GM12891 (cell line): Measurements from ENCODE around the gene TDRD12.
"Not testable (repeated sequence)": the region's sequence is repeated elsewhere in the genome, so short reads cannot be mapped to it uniquely, and the experiment has no call there.

Source experiments
- DNase-seq: peaks from one replicate; pipeline ENCODE4 v3.0.0; 2011; ENCODE audit warnings: low spot score; ENCODE audit not compliant: insufficient read length
- FAIRE-seq: peaks from 2 replicates; lab custom pipeline; 2011; peaks lifted over from hg19 to GRCh38; lab: Jason Lieb, UNC
- PAX5 ChIP-seq: IDR thresholded peaks from 2 replicates; pipeline ENCODE4 v1.6.1; 2011; ENCODE audit warnings: low read length, moderate library complexity, mild to moderate bottlenecking; ENCODE audit not compliant: insufficient read depth, severe bottlenecking
- POLR2A ChIP-seq: IDR thresholded peaks from 2 replicates; pipeline ENCODE4 v1.6.1; 2011; ENCODE audit warnings: low read depth, low read length, control low read depth
- POLR2AphosphoS5 ChIP-seq: IDR thresholded peaks from 2 replicates; pipeline ENCODE4 v1.6.1; 2011; ENCODE audit warnings: low read depth, low read length, control low read depth
- POU2F2 ChIP-seq: IDR thresholded peaks from 2 replicates; pipeline ENCODE4 v1.6.1; 2011; ENCODE audit warnings: low read depth, mild to moderate bottlenecking, control low read depth, low read length, moderate library complexity
- SPI1 ChIP-seq: IDR thresholded peaks from 2 replicates; pipeline ENCODE4 v1.6.1; 2011; ENCODE audit warnings: low read depth, low read length, control low read depth
- TAF1 ChIP-seq: IDR thresholded peaks from 2 replicates; pipeline ENCODE4 v1.6.1; 2011; ENCODE audit warnings: low read depth, low read length, control low read depth

Gene TDRD12

DNA sequence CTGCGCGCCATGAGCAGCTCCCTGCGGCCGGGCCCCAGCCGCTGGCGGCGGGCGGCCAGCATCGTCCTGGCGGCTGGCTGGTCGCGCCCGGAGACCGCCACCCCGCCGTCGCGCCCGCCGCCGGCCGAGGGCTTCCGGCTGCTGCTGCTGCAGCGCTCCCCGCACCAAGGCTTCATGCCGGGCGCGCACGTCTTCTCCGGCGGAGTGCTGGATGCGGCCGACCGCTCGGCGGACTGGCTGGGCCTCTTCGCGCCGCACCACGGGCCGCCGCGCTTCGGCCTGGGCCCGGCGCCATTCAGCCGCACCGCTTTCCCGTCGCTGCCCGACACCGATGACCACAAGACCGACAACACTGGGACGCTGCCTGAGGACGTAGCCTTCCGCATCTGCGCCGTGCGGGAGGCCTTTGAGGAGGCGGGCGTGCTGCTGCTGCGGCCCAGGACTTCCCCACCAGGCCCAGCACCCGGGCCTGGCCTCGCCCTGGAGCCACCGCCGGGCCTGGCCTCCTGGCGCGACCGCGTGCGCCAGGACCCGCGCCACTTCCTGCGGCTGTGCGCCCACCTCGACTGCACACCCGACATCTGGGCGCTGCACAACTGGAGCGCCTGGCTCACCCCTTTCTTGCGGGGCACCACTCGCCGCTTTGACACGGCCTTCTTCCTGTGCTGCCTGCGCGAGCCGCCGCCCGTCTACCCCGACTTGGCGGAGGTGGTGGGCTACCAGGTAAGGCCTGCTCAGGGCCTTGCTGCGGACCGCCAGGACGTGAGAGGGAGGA lies 27.4 kb upstream of the TDRD12 start:
- FAIRE-seq (peak; percentile 56), DNase-seq (peak; percentile 46)
- TF ChIP-seq POLR2A (peak; percentile 52; the same call in 1 of the 2 replicates), TAF1 (peak; percentile 15; the same call in 1 of the 2 replicates), POLR2AphosphoS5 (no peak; the same call in 1 of the 2 replicates), SPI1 (0 out of 2 replicates have a peak, but pooled peaks have one; percentile 28), PAX5 (no peak), POU2F2 (no peak)

DNA sequence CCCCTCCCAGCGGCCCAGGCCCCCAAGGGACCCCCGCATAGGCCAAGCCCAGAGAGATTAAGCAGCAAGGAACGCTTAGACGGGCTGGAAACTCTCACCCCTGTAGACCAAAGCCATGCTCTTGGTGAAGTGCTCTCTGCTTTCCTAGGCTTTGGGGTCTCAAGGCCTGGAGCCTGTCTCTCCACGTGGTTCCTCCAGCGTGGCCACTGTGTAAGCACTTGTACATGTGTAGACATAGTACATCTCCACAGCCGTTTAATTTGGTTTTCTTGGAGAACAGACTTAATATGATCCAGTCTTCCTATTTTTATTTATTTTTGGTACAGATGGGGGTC lies 26.9 kb upstream of the TDRD12 start:
- FAIRE-seq (no peak), DNase-seq (no peak)
- TF ChIP-seq POU2F2, result no peak
- TF ChIP-seq TAF1, result no peak
- no peak for TF ChIP-seq POLR2A
- TF ChIP-seq PAX5, result no peak
- TF ChIP-seq POLR2AphosphoS5, result no peak
- no peak for TF ChIP-seq SPI1

DNA sequence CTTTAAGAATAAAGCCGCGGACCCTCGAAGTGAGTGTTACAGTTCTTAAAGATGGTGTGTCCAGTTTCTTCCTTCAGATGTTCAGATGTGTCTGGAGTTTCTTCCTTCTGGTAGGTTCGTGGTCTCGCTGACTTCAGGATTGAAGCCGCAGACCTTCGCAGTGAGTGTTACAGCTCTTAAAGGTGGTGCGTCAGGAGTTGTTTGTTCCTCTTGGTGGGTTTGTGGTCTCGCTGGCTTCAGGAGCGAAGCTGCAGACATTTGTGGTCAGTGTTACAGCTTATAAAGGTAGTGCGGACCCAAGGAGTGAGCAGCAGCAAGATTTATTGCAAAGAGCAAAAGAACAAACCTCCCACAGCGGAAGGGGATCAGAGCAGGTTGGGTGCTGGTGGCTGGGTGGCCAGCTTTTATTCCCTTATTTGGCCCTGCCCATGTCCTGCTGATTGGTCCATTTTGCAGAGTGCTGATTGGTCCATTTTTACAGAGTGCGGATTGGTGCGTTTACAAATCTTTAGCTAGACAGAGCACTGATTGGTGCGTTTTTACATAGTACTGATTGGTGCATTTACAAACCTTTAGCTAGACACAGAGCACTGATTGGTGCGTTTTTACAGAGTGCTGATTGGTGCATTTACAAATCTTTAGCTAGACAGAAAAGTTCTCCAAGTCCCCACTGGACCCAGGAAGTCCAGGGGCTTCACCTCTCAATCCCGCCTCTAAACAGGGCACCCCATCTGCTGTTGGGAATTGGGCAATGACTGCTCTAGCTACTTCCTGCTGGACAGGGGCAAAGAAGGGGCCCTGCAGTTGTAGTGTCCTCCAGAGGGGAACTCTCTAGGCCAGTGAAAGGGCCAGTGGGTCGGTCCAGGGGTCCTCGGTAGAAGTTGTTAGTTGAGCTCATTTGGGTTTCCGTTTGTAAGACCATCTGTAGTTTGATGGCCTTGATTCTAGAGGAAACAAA lies 26.1 kb upstream of the TDRD12 start:
- DNase-seq, FAIRE-seq: not testable (repeated sequence)
- peak; percentile 90 for TF ChIP-seq POLR2A
- peak; percentile 57; the same call in 1 of the 2 replicates for TF ChIP-seq TAF1
- TF ChIP-seq POLR2AphosphoS5, result peak; percentile 81

DNA sequence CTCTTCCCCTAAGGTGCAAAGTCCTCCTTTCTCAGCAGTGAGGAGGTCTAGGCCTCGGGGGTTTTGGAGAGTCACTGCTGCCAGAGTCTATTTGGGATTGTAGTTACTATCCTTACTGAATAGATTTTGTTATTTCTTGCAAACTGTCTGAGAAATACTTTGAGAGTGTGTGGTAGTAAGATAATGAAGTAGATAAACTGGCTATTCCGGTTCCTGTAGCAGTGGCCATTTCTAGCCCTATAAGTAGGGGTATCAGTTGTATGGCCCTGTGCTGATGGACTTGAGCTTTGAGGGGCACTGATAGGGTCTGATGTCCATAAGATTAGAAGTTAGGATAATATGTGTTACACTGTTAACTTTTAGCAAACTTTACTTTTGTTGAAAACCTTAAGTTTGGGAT lies 25.3 kb upstream of the TDRD12 start:
- DNase-seq, FAIRE-seq: not testable (repeated sequence)

DNA sequence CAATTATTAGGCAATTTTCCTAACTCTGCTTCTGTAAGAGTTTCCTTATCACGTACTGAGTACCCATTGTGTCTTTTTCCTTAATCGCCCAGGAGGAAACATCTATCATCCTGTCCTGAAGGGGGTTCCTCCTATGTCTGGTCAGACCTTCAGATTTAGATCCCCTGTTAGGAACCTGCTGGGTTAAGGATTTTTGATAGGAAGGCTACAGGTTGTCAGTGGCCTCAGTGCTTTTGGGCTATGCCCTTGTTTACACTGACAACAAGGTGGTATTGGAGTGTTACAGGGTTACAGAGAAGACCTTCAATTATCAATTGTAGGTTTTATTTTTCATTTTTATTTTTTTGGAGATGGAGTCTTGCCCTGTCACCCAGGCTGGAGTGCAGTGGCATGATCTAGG lies 24.7 kb upstream of the TDRD12 start:
- FAIRE-seq, result not testable (repeated sequence)

DNA sequence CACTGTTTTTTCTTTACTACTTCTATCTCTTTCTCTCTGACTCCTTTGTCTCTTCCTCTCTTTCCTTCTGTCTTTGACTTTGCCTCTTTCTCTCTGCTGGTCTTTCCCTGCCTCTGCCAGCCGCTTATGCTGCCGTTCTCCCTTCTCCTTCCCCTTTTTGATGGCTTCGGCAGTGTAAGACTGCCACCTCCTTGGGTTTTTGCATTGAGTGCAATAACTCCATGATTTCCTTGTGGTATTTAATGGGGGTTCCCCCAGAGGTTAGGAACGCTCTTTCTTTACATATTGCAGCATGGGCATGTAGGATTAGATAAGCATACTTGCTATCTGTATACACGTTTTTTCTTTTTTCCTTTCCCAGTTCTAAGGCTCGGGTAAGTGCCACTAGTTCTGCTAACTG lies 24.1 kb upstream of the TDRD12 start:
- DNase-seq, FAIRE-seq: not testable (repeated sequence)

More for the DNA sequence above, 24.7 kb upstream of the TDRD12 start:
- not testable (repeated sequence) for DNase-seq

DNA sequence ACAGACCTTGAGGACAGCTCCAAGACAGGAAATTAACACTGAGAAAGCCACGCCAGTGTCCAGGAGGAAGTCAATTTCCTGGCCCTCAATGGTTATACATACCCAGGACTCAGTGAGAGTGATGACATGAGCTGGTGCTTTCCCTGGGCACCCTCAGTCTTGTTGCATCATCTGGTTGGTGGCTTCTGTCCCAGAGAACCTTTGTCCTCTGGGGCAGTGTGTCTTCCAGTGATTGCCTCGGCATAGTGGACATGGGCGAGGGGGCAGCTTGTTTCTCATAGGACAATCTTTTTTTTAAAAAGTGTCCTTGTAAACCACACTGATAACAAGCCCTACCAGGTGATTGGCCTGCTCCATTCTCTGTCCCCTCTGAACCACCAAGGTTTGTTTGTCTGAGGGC lies 22.8 kb upstream of the TDRD12 start:
- DNase-seq, result not testable (repeated sequence)

DNA sequence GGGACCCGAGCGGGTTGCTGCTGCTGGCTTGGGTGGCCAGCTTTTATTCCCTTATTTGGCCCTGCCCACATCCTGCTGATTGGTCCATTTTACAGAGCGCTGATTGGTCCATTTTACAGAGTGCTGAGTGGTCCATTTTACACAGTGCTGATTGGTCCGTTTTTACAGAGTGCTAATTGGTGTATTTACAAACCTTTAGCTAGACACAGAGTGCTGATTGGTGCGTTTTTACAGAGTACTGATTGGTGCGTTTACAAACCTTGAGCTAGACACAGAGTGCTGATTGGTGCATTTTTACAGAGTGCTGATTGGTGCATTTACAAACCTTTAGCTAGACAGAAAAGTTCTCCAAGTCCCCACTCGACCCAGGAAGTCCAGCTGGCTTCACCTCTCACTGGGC lies 19.4 kb upstream of the TDRD12 start:
- DNase-seq, FAIRE-seq: not testable (repeated sequence)

More for the DNA sequence above, 22.8 kb upstream of the TDRD12 start:
- not testable (repeated sequence) for FAIRE-seq

DNA sequence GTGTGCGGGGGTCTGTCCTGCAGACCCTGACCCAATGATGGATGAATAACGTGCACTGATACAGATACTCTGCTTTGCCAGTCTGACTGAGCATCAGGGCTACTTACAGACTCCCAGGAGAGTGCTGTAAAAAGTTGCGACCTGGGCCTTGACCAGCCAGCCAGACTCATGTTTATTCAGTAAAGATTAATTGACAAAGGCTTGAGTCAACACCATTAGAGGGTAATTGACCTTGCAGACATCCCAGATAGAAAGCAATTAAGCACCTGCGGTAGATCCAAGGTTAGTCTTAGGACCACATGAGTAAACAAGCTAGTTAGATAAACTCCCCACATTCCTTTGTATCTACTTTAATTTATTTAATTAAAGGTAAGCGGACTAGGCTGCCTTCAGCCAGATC lies 17.6 kb upstream of the TDRD12 start:
- FAIRE-seq (no peak), DNase-seq (no peak)
- TF ChIP-seq POLR2A, result no peak
- no peak for TF ChIP-seq POLR2AphosphoS5
- no peak for TF ChIP-seq SPI1
- TF ChIP-seq PAX5, result no peak
- no peak for TF ChIP-seq POU2F2
- no peak for TF ChIP-seq TAF1

DNA sequence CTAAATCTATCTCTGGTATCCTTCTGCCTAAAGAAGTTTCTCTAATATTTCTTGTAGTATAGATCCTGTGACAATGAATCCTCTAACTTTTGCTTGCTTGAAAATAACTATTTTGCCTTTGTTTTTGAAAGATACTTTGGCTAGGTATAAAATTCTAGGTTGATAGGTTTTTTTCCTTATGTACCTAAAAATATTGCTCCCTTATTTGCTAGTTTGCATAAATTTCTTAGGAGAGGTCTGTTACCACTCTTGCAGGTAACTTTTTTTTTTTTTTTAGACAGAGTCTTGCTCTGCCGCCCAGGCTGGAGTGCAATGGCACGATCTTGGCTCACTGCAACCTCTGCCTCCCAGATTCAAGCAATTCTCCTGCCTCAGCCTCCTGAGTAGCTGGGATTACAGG lies 15.6 kb upstream of the TDRD12 start:
- not testable (repeated sequence) for DNase-seq, FAIRE-seq

DNA sequence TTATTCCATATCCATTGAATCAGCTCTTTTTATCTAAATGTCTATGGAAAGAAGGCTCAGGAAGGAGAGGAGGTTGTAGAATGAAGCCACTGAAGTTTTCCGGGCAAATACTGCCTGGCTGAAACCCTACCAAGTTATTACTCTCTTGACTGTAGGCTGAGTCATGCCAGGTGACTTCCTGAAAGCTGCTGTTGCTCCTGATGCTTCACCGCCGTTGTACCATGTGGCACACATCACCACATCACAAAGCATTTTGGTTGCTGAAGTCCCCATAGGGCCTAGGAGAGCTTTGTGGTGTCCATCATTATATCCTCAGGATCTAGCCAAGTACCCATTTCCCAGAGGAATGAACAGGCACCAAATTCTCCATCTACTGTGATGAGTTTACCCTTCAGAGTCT lies 11.1 kb upstream of the TDRD12 start:
- DNase-seq (no peak), FAIRE-seq (no peak)
- TF ChIP-seq TAF1 (no peak), PAX5 (no peak), SPI1 (no peak), POLR2A (no peak), POU2F2 (no peak), POLR2AphosphoS5 (no peak)
